SU-DHL-6 (cell line): ENCODE measurements around the gene SPTLC3.

Experiments
- CTCF ChIP-seq: fragments of 200-600 bp; sonication (generic); IDR thresholded peaks from one replicate; pipeline ENCODE4 v1.5.1; 2017; ENCODE audit warnings: antibody characterized with exemption, mild to moderate bottlenecking, low read length, moderate library complexity; ENCODE audit not compliant: insufficient read depth, poor library complexity, severe bottlenecking
- EZH2phosphoT487 ChIP-seq: fragments of 200-600 bp; sonication (generic), shearing (Covaris generic); conservative IDR thresholded peaks from 2 replicates; pipeline ENCODE4 v1.6.1; 2018; ENCODE audit warnings: mild to moderate bottlenecking, antibody characterized with exemption, low read length, moderate library complexity, mixed read lengths

GRCh38 chr20:13058666-13059389 lies 50.1 kb downstream of the SPTLC3 start:
- no peak for TF ChIP-seq EZH2phosphoT487
- no peak for TF ChIP-seq CTCF
